Measurements from ENCODE around the gene HSF2. TPM values are rescaled to one million over a fixed set of nuclear protein-coding genes. Genes with fewer than 3 reads are reported as not detected.

HSF2 gene
- total and polyA plus RNA-seq, 2 experiments from 2014 or later: 10.0 to 18.1 TPM

GRCh38 chr6:122471107-122472021 lies 71.9 kb downstream of the HSF2 start, which contains the start of gene SERINC1:
Gene SERINC1, minus strand, starts transcription at chr6:122471807. Its CDS starts 70 bp downstream, at chr6:122471737.
- Histone ChIP-seq H3K79me2 (replicated peaks; ENCODE audit: insufficient read depth) (peaks cover 50% of the 10 kb centered on the region), H4K20me1 (replicated peaks; ENCODE audit: insufficient read depth) (peaks cover 16% of the 10 kb centered on the region; the same call in 1 of the 2 replicates), H3F3A (replicated peaks; ENCODE audit: low read depth) (no peaks in the 10 kb centered on the region), H3K4me3 (peak within 1 kb of the TSS; percentile 91), H3K27me3 (ENCODE audit: insufficient read depth) (no peaks in the 10 kb centered on the region), H3K9me2 (ENCODE audit: insufficient read depth) (no peaks in the 10 kb centered on the region), H3K27ac (ENCODE audit: low read depth) (peak within 1 kb of the TSS; percentile 96), H3K4me1 (ENCODE audit: insufficient read depth) (0 out of 2 replicates have a peak, but pooled peaks cover 3% of the 10 kb centered on the region), H2AFZ (peak within 1 kb of the TSS; percentile 88), H3K36me3 (ENCODE audit: insufficient read depth) (no peaks in the 10 kb centered on the region), H3K4me2 (peak within 1 kb of the TSS; percentile 90)
- TF ChIP-seq CREB1 (CRISPR knock-in tag; IDR thresholded peaks at IDR 0.05; ENCODE audit: low read depth) (peak; percentile 89), NANOG (IDR thresholded peaks at IDR 0.05; ENCODE audit: borderline replicate concordance) (no peak), POLR2AphosphoS5 (IDR thresholded peaks at IDR 0.05; ENCODE audit: low read depth) (peak; percentile 87)
- H3K27ac Mint-ChIP-seq: peak within 1 kb of the TSS; percentile 98
- peak; percentile 93 for DNase-seq (ENCODE audit: low spot score)
- peak within 1 kb of the TSS; percentile 98 for H3K4me3 Mint-ChIP-seq
- peaks cover 9% of the 10 kb centered on the region for H3K27me3 Mint-ChIP-seq (ENCODE audit: insufficient read depth, low read depth, poor library complexity)
- peaks cover 9% of the 10 kb centered on the region; the same call in 2 of the 3 replicates for H3K4me1 Mint-ChIP-seq
- H3K9me3 Mint-ChIP-seq: no peaks in the 10 kb centered on the region
- H3K36me3 Mint-ChIP-seq (ENCODE audit: low read depth): no peaks in the 10 kb centered on the region; the same call in 1 of the 3 replicates
- peak; percentile 98 for ATAC-seq

- no peaks in the 10 kb centered on the region for H3K9me3 Mint-ChIP-seq
- H3K27me3 Mint-ChIP-seq (ENCODE audit: insufficient read depth, low read depth, poor library complexity): peaks cover 9% of the 10 kb centered on the region
- no peak for DNase-seq (ENCODE audit: low spot score)
- no peaks in the 10 kb centered on the region for H3K36me3 ChIP-seq (ENCODE audit: insufficient read depth)
- no peaks in the 10 kb centered on the region for H3F3A ChIP-seq (replicated peaks; ENCODE audit: low read depth)
- H3K4me1 Mint-ChIP-seq: peaks cover 9% of the 10 kb centered on the region; the same call in 2 of the 3 replicates
- peak overlapping the region; percentile 98 for H3K27ac Mint-ChIP-seq
- H3K79me2 ChIP-seq (replicated peaks; ENCODE audit: insufficient read depth): peaks cover 44% of the 10 kb centered on the region
- H3K9me2 ChIP-seq (ENCODE audit: insufficient read depth): no peaks in the 10 kb centered on the region
- H3K4me3 Mint-ChIP-seq: peak overlapping the region; percentile 98
- peak overlapping the region; percentile 90 for H3K4me2 ChIP-seq
- peak overlapping the region; percentile 88 for H2AFZ ChIP-seq
- H3K27ac ChIP-seq (ENCODE audit: low read depth): peak overlapping the region; percentile 71
- ATAC-seq: peak; percentile 51
- H3K4me3 ChIP-seq: peak overlapping the region; percentile 91
- H3K36me3 Mint-ChIP-seq (ENCODE audit: low read depth): no peaks in the 10 kb centered on the region; the same call in 1 of the 3 replicates
- H4K20me1 ChIP-seq (replicated peaks; ENCODE audit: insufficient read depth): 0 out of 2 replicates have a peak, but pooled peaks cover 14% of the 10 kb centered on the region
- no peaks in the 10 kb centered on the region for H3K27me3 ChIP-seq (ENCODE audit: insufficient read depth)
- TF ChIP-seq ZNF331 (CRISPR knock-in tag; IDR thresholded peaks at IDR 0.05; ENCODE audit: low read depth): no peak
- TF ChIP-seq CREB1 (CRISPR knock-in tag; IDR thresholded peaks at IDR 0.05; ENCODE audit: low read depth): no peak
- H3K4me1 ChIP-seq (ENCODE audit: insufficient read depth): 0 out of 2 replicates have a peak, but pooled peaks cover 3% of the 10 kb centered on the region
These were observed 72.5 kb downstream of the HSF2 start for GRCh38 chr6:122472022-122472340.

- H3K79me2 ChIP-seq (replicated peaks; ENCODE audit: insufficient read depth): peaks cover 2% of the 10 kb centered on the region
- DNase-seq (ENCODE audit: low spot score): peak; percentile 67
- no peak for TF ChIP-seq ZNF462 (CRISPR knock-in tag; IDR thresholded peaks at IDR 0.05)
- TF ChIP-seq CTCF (conservative IDR thresholded peaks at IDR 0.05; ENCODE audit: low read depth in 2 of 2): peak in 1 of 2 experiments; percentile 88; a peak in 3 of 4 replicates
These were observed 76.7 kb downstream of the HSF2 start for GRCh38 chr6:122476131-122476530.

More at GRCh38 chr6:122476131-122476530, 76.7 kb downstream of the HSF2 start:
- peaks cover 2% of the 10 kb centered on the region; the same call in 1 of the 3 replicates for H3K4me1 Mint-ChIP-seq
- H3K27ac Mint-ChIP-seq: no peak overlapping the region
- H3K9me3 Mint-ChIP-seq: no peaks in the 10 kb centered on the region
- Histone ChIP-seq H3K27me3 (ENCODE audit: insufficient read depth) (no peaks in the 10 kb centered on the region), H3K4me1 (ENCODE audit: insufficient read depth) (0 out of 2 replicates have a peak, but pooled peaks cover 3% of the 10 kb centered on the region), H4K20me1 (replicated peaks; ENCODE audit: insufficient read depth) (no peaks in the 10 kb centered on the region), H2AFZ (no peak overlapping the region), H3K36me3 (ENCODE audit: insufficient read depth) (no peaks in the 10 kb centered on the region), H3K9me2 (ENCODE audit: insufficient read depth) (no peaks in the 10 kb centered on the region), H3K27ac (ENCODE audit: low read depth) (no peak overlapping the region), H3K4me3 (no peak overlapping the region), H3F3A (replicated peaks; ENCODE audit: low read depth) (no peaks in the 10 kb centered on the region), H3K4me2 (no peak overlapping the region)
- H3K36me3 Mint-ChIP-seq (ENCODE audit: low read depth): no peaks in the 10 kb centered on the region; the same call in 1 of the 3 replicates
- H3K4me3 Mint-ChIP-seq: no peak overlapping the region
- H3K27me3 Mint-ChIP-seq (ENCODE audit: insufficient read depth, low read depth, poor library complexity): peaks cover 9% of the 10 kb centered on the region
- no peak for ATAC-seq
